Stomach (tissue), 4 donors: Measurements from ENCODE around the gene LIN28B.

ENCODE experiments used
- EP300 ChIP-seq: sonication (generic); formaldehyde crosslinking; IDR thresholded peaks from one replicate; pipeline ENCODE4 v1.6.1; 2017; ENCODE audit warnings: antibody characterized with exemption
- POLR2A ChIP-seq, 4 donors: fragments of 450-650 bp; IDR thresholded peaks; one replicate each; pipeline ENCODE4 v1.6.1; 2016; ENCODE audit warnings: antibody characterized with exemption in 4 of 4, control low read depth in 2 of 4, mild to moderate bottlenecking in 1 of 4, moderate library complexity in 1 of 4
- POLR2AphosphoS5 ChIP-seq, 3 donors: sonication (generic); formaldehyde crosslinking; IDR thresholded peaks; one replicate each; pipeline ENCODE4 v1.6.1; 2016; ENCODE audit warnings: antibody characterized with exemption in 3 of 3
- TF ChIP-seq, protein P1 (sequence below), 7 experiments: fragments of 450-650 bp in 4 of 7; fragments of 200-600 bp in 3 of 7; sonication (generic) in 3 of 7; IDR thresholded peaks; one replicate each; pipeline ENCODE4 v1.5.1; 2016 to 2019; ENCODE audit warnings: antibody characterized with exemption in 7 of 7, control low read depth in 2 of 7, mild to moderate bottlenecking in 1 of 7

DNA sequence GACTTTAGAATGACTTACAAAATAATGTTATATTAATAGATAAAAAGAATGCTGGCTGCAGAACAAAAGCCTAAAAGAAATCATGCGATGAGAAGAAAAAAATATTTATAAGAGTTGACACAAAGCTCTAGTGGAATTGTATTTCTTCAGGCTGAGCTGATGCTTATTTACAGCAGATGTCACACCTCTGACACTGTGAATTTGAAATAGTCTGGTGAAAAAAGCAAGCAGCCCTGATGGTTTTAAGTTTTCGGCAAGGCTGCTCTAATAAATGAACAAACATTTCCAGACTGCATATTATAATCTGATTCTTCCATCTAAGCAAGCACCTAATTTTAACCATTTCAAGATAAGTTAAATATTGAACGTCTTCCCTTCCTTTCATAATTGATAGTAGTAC is 109.9 kb downstream of the LIN28B start:
- TF ChIP-seq, protein P1, sequence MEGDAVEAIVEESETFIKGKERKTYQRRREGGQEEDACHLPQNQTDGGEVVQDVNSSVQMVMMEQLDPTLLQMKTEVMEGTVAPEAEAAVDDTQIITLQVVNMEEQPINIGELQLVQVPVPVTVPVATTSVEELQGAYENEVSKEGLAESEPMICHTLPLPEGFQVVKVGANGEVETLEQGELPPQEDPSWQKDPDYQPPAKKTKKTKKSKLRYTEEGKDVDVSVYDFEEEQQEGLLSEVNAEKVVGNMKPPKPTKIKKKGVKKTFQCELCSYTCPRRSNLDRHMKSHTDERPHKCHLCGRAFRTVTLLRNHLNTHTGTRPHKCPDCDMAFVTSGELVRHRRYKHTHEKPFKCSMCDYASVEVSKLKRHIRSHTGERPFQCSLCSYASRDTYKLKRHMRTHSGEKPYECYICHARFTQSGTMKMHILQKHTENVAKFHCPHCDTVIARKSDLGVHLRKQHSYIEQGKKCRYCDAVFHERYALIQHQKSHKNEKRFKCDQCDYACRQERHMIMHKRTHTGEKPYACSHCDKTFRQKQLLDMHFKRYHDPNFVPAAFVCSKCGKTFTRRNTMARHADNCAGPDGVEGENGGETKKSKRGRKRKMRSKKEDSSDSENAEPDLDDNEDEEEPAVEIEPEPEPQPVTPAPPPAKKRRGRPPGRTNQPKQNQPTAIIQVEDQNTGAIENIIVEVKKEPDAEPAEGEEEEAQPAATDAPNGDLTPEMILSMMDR (IDR thresholded peaks at IDR 0.05) = no peak
- TF ChIP-seq POLR2A (IDR thresholded peaks at IDR 0.05) (no peak), POLR2AphosphoS5 (IDR thresholded peaks at IDR 0.05) (no peak), EP300 (no peak)
